Stimulated activated CD4-positive, alpha-beta T cell treated with anti-CD3 and anti-CD28 coated beads, Interleukin-12 subunit alpha, Interleukin-12 subunit beta, amount 100 ng/mL, for 48 hours (primary cell): ENCODE data around the gene CDH4.

Experiments
- DNase-seq, 3 donors: peaks; one replicate each; pipeline ENCODE4 v3.0.0-alpha.2; 2020; ENCODE audit warnings: low read depth in 2 of 3, low spot score in 1 of 3

Gene CDH4

DNA sequence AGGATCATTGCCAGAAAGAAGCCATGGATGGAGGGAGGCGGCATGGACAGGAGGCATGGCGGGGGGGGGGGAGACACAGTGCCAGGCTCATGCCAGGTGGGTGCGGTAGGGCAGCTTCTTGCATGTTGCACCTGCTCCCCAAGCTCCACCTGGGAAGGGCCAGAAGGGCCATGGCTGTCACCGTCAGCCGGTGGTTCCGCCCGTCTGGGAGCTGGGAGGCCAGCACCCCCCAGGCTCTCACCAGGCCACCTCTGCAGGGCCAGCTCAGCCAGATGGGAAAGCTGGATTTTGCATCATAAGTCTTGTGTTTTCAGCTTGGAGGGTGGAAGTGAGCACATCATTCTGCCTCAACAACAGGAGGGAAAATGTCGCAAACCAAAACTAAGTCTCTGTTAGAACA is 409.0 kb downstream of the CDH4 start:
- DNase-seq, result no peak

DNA sequence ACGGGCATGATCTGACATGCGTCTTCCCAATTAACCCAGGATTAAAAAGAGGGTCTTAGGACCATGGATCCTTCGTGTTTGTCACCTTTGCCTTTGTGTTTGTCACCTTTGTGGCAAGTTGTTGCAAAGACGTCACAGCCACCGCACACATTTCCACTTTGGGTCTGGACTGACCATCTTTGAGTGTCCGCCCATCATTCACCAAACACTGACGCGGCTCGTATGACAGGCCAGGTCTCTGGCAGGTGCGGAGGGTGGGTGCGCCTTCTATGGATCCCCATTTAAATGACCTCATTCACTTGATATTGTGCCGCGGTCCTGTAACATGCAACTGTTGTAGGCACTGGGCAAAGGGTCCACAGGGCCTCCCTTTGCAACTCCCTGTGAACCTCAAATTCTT is 409.5 kb downstream of the CDH4 start:
- no peak for DNase-seq

DNA sequence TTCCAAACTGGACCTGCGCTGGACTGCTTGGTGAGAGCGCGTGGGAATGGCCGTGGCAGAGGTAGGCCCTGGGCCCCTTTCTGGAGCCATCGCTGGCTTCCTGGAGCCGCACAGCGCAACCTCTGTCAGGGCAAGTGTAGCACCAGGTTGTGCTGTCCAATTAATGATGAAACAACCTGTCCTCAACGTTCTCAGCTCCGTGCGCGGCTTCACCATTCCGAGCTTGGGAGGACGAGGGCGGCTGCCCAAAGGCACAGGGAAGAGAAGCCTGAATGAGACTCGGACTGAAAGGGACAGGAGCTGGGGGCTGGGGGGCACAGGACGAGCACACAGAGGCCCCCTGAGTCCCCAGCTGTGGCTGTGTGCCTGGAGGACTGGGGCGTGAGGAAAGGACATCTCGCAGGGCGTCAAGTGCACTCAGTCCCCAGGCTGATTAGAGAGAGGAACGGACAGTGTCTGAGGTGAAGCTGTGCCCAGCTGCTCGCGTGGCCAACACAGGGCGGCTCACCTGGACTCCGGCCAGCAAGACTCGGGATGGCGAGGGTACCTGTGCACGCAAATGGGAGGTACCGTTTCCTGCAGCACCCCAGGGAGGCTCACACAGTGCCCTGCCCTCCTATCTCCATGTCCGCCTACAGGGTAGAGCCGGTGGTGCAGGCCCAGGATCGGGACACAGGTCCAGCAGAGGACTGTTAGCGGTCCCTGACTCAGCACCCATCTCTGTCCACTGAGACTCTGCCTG is 410.3 kb downstream of the CDH4 start:
- no peak for DNase-seq

DNA sequence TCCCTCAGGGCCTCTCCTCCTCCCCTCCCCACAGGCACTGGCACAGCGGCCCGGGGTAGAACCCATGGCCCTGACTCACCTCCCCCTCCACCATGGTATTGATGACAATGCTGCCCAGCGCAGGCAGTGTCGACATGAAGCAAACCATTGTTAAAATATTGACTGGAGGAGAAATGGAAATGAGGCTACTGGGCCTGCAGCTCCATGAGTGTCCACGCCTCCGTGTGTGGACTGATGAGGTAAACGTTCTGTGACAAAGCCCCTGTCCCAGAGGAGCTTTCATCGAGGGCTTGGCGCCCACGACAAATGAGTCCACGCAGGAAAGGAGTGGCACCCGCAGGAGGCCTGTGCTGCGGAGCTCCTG is 410.9 kb downstream of the CDH4 start:
- DNase-seq, result no peak

DNA sequence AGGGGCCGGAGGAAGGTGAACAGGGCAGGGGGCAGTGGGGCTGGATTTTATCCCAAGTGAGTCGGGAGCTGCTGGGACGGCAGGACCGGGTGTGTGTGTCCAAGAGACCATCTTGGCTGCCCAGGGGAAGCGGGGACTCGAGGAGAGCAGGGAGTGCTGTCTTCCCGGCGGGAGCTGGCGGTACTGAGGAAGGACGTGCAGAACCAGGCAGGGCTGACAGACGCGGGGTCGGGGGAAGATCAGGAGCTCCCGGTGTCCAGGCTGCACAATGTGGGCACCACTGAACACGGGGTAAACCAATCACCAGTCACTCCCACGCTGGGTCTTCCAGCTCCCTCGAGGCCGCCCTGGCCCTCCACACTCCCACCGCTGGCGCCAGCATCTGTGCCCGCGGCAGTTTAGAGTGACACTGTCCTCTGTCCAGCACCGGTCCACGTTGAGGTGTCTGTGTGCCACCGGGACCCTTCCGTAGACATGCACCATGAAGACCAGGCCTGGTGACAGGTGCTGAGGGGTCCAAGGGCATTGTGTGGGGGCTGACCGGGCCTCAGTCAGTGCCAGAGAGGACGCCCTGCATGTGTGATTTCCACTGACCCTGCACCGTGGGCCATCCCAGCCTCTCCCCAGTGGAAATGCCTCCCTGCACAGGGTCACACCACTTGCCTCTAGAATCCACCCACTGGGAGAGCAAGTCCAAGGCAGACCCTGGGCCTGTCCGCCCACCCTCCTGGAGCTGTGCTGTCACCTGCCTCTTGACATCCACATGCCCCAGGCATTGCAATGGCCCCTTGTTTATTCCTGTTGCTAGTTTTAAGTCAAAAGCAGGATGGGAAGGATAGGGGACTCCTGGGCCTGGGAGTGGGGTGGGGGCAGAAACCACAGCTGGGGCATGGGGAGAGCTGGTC is 411.7 kb downstream of the CDH4 start:
- no peak for DNase-seq

DNA sequence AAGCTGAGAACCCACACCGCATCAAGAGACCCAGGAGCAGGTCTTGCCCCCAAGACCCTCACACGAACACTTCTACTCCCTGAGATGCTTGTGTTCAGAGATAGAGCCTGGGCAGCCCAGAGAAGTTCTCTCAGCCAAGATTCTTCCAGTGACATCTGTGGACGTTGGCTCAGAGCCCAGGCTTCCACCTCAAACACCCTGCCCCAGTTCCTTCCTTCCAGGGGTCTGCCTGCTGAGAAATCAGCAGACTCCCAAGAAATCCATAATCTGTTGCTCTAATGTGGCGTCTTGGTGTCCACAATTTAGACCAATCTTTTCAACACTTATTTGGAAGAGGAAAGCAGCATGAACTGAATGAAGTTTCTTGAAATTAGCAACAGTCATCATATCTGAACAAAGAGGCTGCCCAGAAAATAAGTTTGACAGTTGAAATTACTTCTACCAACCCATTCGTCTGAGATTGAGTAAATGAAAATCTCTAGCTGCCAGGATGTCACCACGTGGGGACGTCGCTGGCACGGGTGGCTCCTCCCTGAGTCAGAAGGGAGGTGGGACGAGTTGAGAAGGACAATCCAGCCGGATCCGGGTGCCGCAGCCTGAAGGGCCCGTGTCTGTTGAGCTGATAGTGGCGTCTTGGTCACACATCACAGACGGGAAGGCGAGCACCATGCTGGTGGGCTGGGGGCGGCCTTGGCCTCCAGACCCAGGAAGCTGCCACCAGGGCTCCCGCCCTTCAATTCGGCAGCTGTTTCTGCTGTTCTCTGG is 412.7 kb downstream of the CDH4 start:
- DNase-seq, result no peak

DNA sequence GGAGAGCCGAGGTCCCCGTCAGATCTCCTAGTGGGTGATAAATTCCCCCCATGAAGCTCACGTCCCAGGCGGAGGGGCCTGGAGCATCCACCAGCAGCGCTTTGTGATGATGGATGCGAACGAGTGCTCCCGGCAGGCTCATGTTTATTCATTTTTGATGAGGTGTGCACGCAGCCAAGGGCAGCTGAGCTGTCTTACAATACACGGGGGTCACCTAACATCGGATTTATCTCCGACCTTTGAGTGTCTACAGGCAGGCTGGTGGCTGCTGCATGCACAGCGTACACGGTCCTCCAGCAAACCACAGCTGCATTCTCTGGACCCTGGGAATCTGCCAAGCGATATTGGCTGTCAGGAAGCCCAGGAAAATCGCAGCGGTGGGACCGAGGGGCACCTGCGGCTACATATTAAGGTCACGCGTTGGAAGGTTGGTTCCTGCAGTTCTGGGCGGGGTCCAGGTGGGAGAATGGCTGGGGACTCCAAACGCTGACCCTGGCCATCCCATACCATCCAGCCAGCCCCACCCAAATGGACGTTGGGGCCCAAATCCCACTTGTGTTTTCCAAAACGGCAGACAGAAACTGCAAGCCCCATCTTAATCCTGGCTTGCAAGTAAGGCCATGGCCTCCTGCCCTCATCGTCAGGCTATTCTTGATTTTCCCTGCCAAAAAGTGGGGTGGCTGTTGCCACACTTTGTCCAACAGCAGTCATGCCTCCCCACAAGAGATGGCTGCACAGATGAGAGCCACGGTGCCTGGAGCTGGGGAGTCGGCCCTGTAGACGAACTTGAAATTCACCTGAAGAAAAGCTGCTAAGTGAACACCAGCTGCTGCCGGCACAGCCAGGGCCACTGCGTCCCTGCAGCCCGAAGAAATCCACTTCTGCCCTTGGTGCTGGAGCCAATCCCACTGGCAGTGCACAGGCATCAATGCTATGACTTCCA is 413.7 kb downstream of the CDH4 start:
- no peak for DNase-seq

DNA sequence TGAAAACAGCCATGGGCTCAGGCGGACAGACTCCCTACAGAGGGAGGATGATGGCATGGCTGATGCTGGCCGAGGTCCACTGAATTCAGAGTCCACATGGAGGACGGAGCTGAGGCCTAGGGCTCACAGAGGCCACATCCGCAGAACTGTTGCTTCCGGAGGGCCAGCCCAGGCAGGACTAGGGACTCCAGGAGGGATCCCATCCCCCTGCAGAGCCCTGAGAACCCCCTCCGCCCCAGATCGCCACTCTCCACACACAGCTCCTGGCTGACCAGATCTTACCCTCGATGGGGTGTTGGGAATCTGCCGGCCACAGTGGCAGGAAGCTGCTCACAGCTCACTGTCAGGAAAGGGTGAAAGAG is 414.4 kb downstream of the CDH4 start:
- DNase-seq, result no peak

DNA sequence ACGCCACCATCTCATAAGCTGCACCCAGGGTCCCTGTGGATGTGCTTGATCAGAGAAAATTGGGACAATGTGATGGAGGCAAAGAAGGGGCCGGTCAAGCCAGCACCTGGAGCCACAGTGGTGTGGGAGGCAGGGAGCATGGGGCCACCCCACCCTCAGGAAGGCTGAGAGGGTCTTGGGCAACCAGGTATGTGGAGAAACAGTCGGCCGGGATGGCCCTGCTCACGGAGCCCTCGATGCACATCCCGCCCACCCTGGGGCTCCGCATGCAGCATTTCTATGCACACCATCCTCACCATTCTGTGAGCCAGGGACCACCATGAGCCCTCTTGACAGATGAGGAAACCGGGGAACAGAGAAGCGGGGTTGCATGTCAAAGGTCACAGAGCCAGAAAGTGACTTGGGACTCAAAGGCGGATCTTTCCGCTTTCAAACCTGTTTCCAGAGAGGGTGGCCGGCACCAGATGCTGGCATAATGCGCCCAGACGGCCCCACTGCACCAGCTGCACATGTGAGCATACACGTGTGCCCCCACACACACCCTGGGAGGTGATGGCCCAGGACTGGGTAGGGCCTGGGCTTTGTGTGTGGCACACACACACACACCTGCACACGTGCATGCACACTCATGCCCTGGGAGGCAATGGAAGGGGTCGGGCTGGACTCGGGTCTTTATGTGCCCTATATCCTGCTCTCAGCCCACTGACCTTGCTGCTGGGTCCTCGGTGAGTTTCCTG is 415.2 kb downstream of the CDH4 start:
- no peak for DNase-seq

DNA sequence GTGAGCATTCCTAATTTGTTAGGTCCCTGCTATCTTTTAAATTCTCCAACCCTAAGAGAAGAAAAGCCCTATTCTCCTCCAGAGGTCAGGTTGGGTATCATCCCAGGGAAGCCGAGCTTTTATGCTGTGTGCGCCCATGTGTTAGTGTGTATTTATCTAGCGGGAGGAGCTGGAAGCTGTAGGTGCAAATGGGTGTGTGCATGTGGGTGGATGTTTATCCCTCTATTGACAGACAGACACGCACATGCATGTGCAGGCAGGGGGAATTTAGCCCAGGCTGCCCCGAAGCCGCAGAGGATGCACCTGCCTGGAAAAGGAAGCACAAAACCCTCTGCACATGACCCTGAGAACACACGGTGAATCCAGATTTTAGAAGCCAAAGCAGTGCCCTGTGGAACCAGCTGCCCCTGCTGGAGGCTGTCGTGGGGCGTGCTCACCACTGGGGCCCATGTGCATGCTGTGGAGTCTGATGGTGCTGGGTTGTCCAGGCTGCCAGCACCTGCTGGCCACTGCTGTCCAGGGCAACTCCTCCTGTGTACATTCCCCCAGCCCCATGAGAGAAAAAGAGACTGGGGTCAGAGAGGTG is 416.1 kb downstream of the CDH4 start:
- DNase-seq, result no peak

DNA sequence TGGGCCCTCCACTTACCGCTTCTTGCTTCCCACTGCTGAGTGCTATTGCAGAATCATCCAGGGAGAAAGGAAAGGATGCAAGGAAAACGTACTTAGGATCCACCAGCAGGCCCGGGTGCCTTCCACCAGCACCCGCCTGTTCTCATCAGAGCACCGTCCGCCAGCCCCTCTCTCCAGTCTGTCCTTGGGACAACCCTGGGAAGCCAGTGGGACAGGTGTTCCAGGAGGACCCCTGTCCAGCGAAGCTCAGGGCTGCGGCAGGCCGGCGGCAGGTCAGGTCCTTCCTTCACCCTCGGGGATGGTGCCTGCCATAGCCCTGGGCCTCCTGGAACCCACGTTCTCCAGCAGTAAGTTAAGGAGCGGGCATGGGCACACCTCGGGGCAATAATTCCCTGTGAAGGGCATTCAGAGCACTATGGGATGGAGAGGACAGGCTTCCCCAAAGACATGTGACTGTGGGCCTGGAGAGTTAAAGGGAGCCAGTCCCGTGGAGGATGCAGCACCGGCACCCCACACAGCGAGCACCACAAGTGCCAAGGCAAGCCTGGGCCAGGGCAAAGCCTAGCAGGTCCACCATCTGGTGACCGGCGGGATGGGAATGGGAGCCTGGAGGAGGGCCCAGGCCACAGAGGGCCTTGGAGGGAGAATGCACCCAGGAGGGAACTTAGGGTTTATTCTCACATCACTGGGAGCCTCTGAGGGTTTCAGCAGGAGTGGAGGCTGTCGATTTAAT is 416.9 kb downstream of the CDH4 start:
- DNase-seq, result no peak

DNA sequence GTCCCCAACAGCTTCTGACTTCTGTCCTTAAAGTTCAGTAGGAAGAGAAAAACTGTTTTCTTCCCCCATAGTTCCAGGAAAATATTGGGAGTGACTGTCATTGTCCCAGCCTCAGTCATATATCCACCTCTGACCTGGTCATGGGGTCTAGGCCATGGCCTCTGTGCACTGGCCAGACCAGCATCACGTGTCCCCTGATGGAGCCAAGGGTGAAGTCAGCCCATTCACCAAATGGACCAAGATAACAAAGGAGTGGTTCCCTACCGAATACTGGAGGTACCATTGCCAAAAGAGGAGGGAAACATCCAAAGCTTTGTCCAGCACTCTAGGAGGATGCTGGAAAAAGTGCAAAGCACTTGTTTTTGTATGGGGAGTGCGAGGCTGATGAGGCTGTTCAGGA is 418.2 kb downstream of the CDH4 start:
- no peak for DNase-seq

DNA sequence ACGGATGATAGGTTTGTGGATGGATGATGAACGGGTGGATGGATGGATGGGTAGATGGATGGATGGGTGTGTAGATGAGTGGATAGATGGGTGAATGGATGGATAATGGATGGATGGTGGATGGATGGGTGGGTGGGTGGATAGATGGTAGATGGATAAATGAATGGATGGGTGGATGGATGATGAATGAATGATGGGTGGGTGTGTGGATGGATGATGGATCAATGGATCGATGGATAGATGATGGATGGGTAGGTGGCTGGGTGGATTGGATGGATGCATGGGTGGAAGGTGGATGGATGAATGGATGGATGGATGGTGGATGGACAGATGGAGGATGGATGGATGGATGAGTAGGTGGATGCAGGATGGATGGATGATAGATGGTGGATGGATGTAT is 419.5 kb downstream of the CDH4 start:
- DNase-seq, result no peak

DNA sequence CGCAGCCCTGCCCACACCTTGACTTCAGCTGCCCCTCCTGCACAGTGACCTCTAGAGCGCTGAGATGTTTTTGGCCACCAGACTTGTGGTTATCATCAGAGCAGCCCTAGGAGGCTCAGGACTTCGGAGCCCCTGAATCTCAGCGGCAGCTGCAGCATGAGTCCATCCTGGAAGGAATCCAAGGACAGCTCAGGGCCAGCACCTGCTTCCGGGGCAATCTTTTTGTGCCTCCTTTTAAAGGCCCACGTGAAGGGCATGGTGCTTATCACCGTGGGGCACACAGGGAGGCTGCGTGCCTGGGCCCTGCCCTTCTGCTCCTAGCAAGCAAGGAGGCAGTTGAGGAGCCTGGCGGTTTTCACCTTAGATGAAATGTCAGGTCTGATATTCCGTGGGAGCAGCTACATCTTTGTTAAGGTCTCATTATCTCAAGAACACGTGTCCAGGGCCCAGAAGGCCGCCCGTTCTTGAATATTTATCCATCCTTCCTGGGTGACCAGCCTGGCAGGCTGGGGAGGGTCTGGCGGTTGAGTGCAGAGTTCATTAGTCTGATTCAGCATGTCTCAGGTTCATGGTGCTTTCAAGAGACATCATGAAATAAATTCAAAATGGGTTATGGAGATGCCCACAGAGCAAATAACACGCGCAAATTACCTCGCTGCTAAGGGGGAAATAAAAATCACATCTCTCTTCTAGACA is 421.2 kb downstream of the CDH4 start:
- DNase-seq, result no peak

DNA sequence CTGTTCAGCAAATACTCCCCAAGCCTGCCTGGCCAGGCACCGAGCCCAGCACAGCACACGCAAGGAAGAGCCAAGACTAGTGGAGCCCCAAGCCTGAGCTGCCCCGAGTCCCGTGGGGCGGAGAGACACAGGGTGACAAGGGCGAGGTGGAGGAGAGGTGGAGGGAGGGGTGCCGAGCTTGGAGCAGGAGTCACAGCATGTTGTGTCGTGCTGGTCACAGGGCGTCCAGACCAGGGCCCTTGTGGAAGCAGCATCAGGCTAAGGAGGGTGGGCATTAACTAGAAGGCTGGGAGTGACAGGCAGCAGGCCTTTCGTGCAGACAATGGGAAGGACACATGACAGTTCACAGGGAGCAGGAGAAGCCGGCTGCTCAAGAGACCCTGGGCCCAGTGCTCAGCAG is 422.1 kb downstream of the CDH4 start:
- DNase-seq, result no peak

DNA sequence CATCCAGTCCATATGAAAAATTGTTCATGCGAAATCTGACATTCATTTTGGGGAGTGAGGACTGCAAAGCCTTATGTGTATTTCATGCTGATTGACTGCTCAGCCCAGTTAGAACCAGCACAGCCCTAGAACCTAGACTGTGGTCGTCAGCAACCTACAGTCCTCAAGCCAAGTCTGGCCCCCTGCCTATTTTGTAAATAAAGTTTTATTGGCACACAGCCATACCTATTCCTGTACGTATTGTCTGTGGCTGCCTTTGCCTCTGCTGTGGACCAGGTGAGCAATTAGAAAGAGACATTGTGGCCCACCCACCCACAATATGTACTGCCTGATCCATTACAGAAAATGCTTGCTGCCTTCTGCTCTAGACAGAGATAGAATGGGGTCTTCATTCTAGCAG is 422.6 kb downstream of the CDH4 start:
- DNase-seq, result no peak

DNA sequence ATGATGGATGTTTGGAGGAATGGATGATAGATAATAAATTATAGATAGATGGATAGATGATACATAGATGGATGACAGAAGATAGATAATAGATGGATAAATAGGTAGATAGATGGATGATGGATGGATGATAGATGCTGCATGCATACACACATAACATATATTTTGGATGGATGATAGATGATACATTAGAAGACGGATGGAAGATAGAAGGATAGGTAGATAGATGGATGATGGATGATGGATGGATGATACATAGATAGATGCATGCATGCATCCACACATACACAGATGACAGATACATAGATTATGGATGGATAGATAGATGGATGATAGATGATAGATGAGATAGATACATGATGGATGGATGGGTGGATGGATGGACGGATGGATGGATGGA is 425.9 kb downstream of the CDH4 start:
- no peak for DNase-seq

DNA sequence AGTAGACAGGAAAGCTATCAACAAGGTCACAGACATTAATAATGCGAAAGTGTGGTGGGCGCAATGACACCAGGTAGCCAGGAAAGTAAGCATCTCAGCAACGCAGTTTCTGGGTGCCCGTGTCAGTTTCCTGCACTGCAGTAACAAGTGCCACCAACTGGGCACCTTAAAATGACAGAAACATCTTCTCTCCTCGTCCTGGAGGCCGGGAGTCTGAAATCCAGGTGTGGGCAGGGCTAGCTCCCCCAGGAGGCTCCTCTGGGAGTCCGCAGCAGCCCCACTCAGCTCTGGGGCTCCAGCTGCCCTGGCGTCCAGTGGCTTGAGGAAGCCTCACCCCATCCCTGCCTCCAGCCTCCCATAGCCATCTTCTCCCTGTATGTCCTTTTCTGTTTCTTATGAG is 426.4 kb downstream of the CDH4 start:
- no peak for DNase-seq

DNA sequence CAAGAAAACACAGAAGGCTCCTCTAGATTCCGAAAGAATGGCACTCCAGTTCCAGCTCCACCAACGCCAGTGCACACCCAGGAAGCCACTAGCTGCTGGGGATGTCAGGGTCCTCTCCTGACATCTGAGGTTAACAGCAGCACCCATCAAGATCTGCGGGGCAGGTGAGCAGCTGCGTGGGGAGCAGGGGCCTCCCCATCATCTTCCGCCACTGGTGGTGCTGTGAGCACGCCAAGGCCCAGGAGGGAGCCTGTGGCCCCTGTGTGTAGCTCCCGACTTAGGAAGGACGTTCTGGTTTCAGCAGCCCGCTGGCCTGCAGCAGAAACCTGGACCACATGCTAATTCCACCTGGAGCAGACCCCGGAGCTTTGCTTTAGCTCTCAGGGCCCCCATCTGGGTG is 427.4 kb downstream of the CDH4 start:
- DNase-seq, result no peak
